IMR-90 (cell line): ENCODE results near the gene ARHGEF2. TPM values are rescaled to one million over a fixed set of nuclear protein-coding genes. Genes with fewer than 3 reads are reported as not detected.

Experiments used
- ATAC-seq: fragments of 200-7000 bp; cut with Tn5 transposase; 2 replicates; pipeline ENCODE4 v1.9.1; 2020; ENCODE audit warnings: low read depth, mild to moderate bottlenecking, moderate library complexity
- BruUV-seq: library from RNA; stranded (reverse); fragments of 400-500 nt; replicated peaks from 2 replicates; lab custom pipeline; 2021; lab: Mats Ljungman, UMichigan
- CTCF ChIA-PET: fragments of 300-600 bp; formaldehyde crosslinking; extraction: SDS; loops from one replicate; lab custom pipeline; 2021; ENCODE audit warnings: antibody characterized with exemption; lab: Yijun Ruan, JAX
- POLR2A ChIA-PET: fragments of 300-600 bp; sonication (Branson Sonifier 250); formaldehyde crosslinking; loops from one replicate; lab custom pipeline; 2022; ENCODE audit warnings: antibody characterized with exemption; ENCODE audit not compliant: unreplicated experiment; lab: Charles Lee
- DNase-seq: peaks from one replicate; pipeline ENCODE4 v3.0.0; 2013
- H2AFZ ChIP-seq: replicated peaks from 2 replicates; pipeline ENCODE3; 2013; ENCODE audit warnings: low read length, mild to moderate bottlenecking; ENCODE audit not compliant: poor library complexity
- H2AK5ac ChIP-seq: 2 replicates; pipeline ENCODE4 v1.6.1; 2013; ENCODE audit warnings: low read depth, low read length, inconsistent platforms
- H2AK9ac ChIP-seq: replicated peaks from 2 replicates; pipeline ENCODE3; 2013; ENCODE audit warnings: mild to moderate bottlenecking, low read depth, low read length, moderate library complexity; ENCODE audit not compliant: poor library complexity
- H2BK120ac ChIP-seq: 2 replicates; pipeline ENCODE4 v1.6.1; 2013; ENCODE audit warnings: low read depth, low read length, inconsistent platforms
- H2BK15ac ChIP-seq: 3 replicates; pipeline ENCODE4 v1.6.1; 2013; ENCODE audit warnings: low read depth, low read length, inconsistent platforms
- H2BK20ac ChIP-seq: 2 replicates; pipeline ENCODE4 v1.6.1; 2013; ENCODE audit warnings: low read depth, mild to moderate bottlenecking, inconsistent platforms, low read length, moderate library complexity
- H2BK5ac ChIP-seq: 2 replicates; pipeline ENCODE4 v1.6.1; 2013; ENCODE audit warnings: mild to moderate bottlenecking, low read depth, low read length, inconsistent platforms; ENCODE audit not compliant: poor library complexity, severe bottlenecking
- H3K14ac ChIP-seq: replicated peaks from 2 replicates; pipeline ENCODE4 v1.6.1; 2013; ENCODE audit warnings: low read depth, low read length, inconsistent platforms
- H3K18ac ChIP-seq: 2 replicates; pipeline ENCODE4 v1.6.1; 2013; ENCODE audit warnings: low read depth, low read length, control low read depth
- H3K23ac ChIP-seq: 2 replicates; pipeline ENCODE4 v1.6.1; 2013; ENCODE audit warnings: low read depth, low read length, inconsistent platforms
- H3K27ac ChIP-seq: 2 replicates; pipeline ENCODE4 v1.5.1; 2013; ENCODE audit warnings: mild to moderate bottlenecking, control low read depth, low read length; ENCODE audit not compliant: insufficient read depth
- H3K27me3 ChIP-seq: 2 replicates; pipeline ENCODE4 v1.6.1; 2013; ENCODE audit warnings: low read length; ENCODE audit not compliant: control insufficient read depth, insufficient read depth
- H3K36me3 ChIP-seq: 2 replicates; pipeline ENCODE4 v1.6.1; 2013; ENCODE audit warnings: low read length, mixed read lengths; ENCODE audit not compliant: control insufficient read depth, insufficient read depth
- H3K4ac ChIP-seq: 2 replicates; pipeline ENCODE4 v1.6.1; 2013; ENCODE audit warnings: low read depth, low read length, inconsistent platforms
- H3K4me1 ChIP-seq: 2 replicates; pipeline ENCODE4 v1.6.1; 2013; ENCODE audit warnings: low read length, mixed read lengths; ENCODE audit not compliant: control insufficient read depth, insufficient read depth
- H3K4me2 ChIP-seq: 2 replicates; pipeline ENCODE4 v1.6.1; 2013; ENCODE audit warnings: low read depth, mild to moderate bottlenecking, control low read depth, low read length, moderate library complexity
- H3K4me3 ChIP-seq: 2 replicates; pipeline ENCODE4 v1.5.1; 2013; ENCODE audit warnings: low read depth, mild to moderate bottlenecking, control low read depth, low read length, moderate library complexity; ENCODE audit not compliant: insufficient read depth
- H3K56ac ChIP-seq: 2 replicates; pipeline ENCODE4 v1.6.1; 2013; ENCODE audit warnings: low read length, inconsistent platforms; ENCODE audit not compliant: insufficient read depth; ENCODE audit errors: extremely low read depth
- H3K79me1 ChIP-seq, 2 experiments: 2 replicates each; pipeline ENCODE4 v1.6.1; 2013; ENCODE audit warnings: low read length in 2 of 2, inconsistent platforms in 1 of 2, low read depth in 1 of 2
- H3K9ac ChIP-seq: 2 replicates; pipeline ENCODE4 v1.6.1; 2013; ENCODE audit warnings: low read depth, low read length, control low read depth
- H3K9me1 ChIP-seq: 2 replicates; pipeline ENCODE4 v1.6.1; 2013; ENCODE audit warnings: low read length, inconsistent platforms; ENCODE audit not compliant: insufficient read depth
- H3K9me3 ChIP-seq: 2 replicates; pipeline ENCODE4 v1.6.1; 2013; ENCODE audit warnings: low read length; ENCODE audit not compliant: control insufficient read depth, insufficient read depth
- H4K20me1 ChIP-seq: 2 replicates; pipeline ENCODE4 v1.6.1; 2013; ENCODE audit warnings: low read length, inconsistent platforms; ENCODE audit not compliant: insufficient read depth
- H4K5ac ChIP-seq: 2 replicates; pipeline ENCODE4 v1.6.1; 2013; ENCODE audit warnings: mild to moderate bottlenecking, low read depth, low read length, control low read depth
- H4K8ac ChIP-seq, 2 experiments: 2 replicates each; pipeline ENCODE4 v1.6.1; 2013; ENCODE audit warnings: low read depth in 2 of 2, low read length in 2 of 2, control low read depth in 1 of 2, inconsistent platforms in 1 of 2
- H4K91ac ChIP-seq: 2 replicates; pipeline ENCODE4 v1.6.1; 2013; ENCODE audit warnings: low read depth, low read length, inconsistent platforms; ENCODE audit not compliant: insufficient read depth
- CEBPB ChIP-seq: IDR thresholded peaks from 2 replicates; pipeline ENCODE4 v1.6.1; 2012; ENCODE audit warnings: low read depth, low read length, improper control_type of control experiment
- CTCF ChIP-seq: conservative IDR thresholded peaks from 2 replicates; pipeline ENCODE4 v1.5.1; 2012; ENCODE audit warnings: mild to moderate bottlenecking, low read depth, low read length, improper control_type of control experiment
- ELK1 ChIP-seq: fragments of 150-350 bp; IDR thresholded peaks from 2 replicates; pipeline ENCODE4 v1.6.1; 2016; ENCODE audit warnings: low read depth, mild to moderate bottlenecking, low read length, moderate library complexity, borderline replicate concordance
- FOS ChIP-seq: fragments of 150-350 bp; IDR thresholded peaks from 2 replicates; pipeline ENCODE4 v1.6.1; 2016; ENCODE audit warnings: low read depth, low read length
- MAFK ChIP-seq: IDR thresholded peaks from 2 replicates; pipeline ENCODE4 v1.6.1; 2012; ENCODE audit warnings: low read depth, low read length, improper control_type of control experiment
- MXI1 ChIP-seq: IDR thresholded peaks from 2 replicates; pipeline ENCODE4 v1.6.1; 2012; ENCODE audit warnings: low read depth, mild to moderate bottlenecking, low read length, moderate library complexity, borderline replicate concordance
- POLR2A ChIP-seq: IDR thresholded peaks from 2 replicates; pipeline ENCODE4 v1.6.1; 2012; ENCODE audit warnings: mild to moderate bottlenecking, low read depth, low read length
- RAD21 ChIP-seq: IDR thresholded peaks from 2 replicates; pipeline ENCODE4 v1.6.1; 2012; ENCODE audit warnings: low read length, improper control_type of control experiment
- RFX5 ChIP-seq: IDR thresholded peaks from 2 replicates; pipeline ENCODE4 v1.8.0; 2012; ENCODE audit warnings: low read depth, mild to moderate bottlenecking, low read length, moderate library complexity
- SMC3 ChIP-seq: fragments of 150-350 bp; IDR thresholded peaks from 2 replicates; pipeline ENCODE4 v1.6.1; 2016; ENCODE audit warnings: low read depth, mild to moderate bottlenecking, antibody characterized with exemption, low read length, moderate library complexity
- USF2 ChIP-seq: fragments of 150-350 bp; IDR thresholded peaks from 2 replicates; pipeline ENCODE4 v1.6.1; 2017; ENCODE audit warnings: mild to moderate bottlenecking, antibody characterized with exemption, low read length, low read depth
- WGBS, 2 experiments: methylation state at CpG; one replicate each; pipeline versions ENCODE4 v1.1.5 to v1.1.7; 2013; ENCODE audit warnings: missing lambda C conversion rate in 2 of 2; ENCODE audit not compliant: insufficient read length in 1 of 2; ENCODE audit errors: extremely low coverage in 2 of 2; 5-methylcytosine and 5-hydroxymethylcytosine counted together
- dilution Hi-C: fragments of 300-500 bp; cut with HindIII; formaldehyde crosslinking; loops from one replicate; pipeline ENCODE4 v1.14.3; 2018; ENCODE audit warnings: low sequenced_read_pairs; ENCODE audit not compliant: unreplicated experiment
- in situ Hi-C: fragments of 300-500 bp; cut with MboI; formaldehyde crosslinking; loops from 3 replicates; pipeline ENCODE4 v1.14.3; 2019; ENCODE audit warnings: low sequenced_read_pairs, inconsistent platforms, mixed read lengths
- intact Hi-C: fragments of 100-400 bp; cut with micrococcal nuclease; formaldehyde crosslinking; loops from 2 replicates; pipeline ENCODE4 v1.10.0; 2022
- polyA plus RNA-seq, 3 experiments: library from polyadenylated mRNA; depleted of rRNA; stranded (reverse); fragments of >200 nt; gene quantifications; 2 replicates each; pipeline ENCODE4 v1.2.3, GENCODE V29; 2012; ENCODE audit warnings: low replicate concordance in 1 of 3
- total RNA-seq: library from RNA; depleted of rRNA; stranded (reverse); fragments of >200 nt; gene quantifications from 2 replicates; pipeline ENCODE4 v1.2.3, GENCODE V29; 2012

ARHGEF2 gene
- total and polyA plus RNA-seq, 2 of the 4 experiments (the other 2 are of a cell fraction), result 91.8 to 117 TPM

- no peak overlapping the region for H3K4ac ChIP-seq
- H2AFZ ChIP-seq, result no peak overlapping the region
- H4K5ac ChIP-seq, result no peak overlapping the region
- intact Hi-C loops (no loop called here), dilution Hi-C loops (no loop called here), in situ Hi-C loops (no loop called here)
- no peaks in the 10 kb centered on the region for H3K36me3 ChIP-seq
- H3K9ac ChIP-seq, result no peak overlapping the region
- H3K27me3 ChIP-seq, result no peaks in the 10 kb centered on the region
- no peak overlapping the region for H3K18ac ChIP-seq
- H3K9me3 ChIP-seq, result no peaks in the 10 kb centered on the region
- WGBS, 2 experiments, result no CpG with 5 or more reads among the region's 3 CpGs
- H2BK20ac ChIP-seq, result no peak overlapping the region
- H4K8ac ChIP-seq, result no peak overlapping the region
- peak overlapping the region; percentile 15; the same call in 1 of the 2 replicates for H2AK5ac ChIP-seq
- H3K4me1 ChIP-seq, result peaks cover 8% of the 10 kb centered on the region
- no peak overlapping the region for H3K4me2 ChIP-seq
- ATAC-seq (no peak), DNase-seq (no peak)
- no peak overlapping the region for H3K4me3 ChIP-seq
- BruUV-seq, result no TSS peak
- no peaks in the 10 kb centered on the region for H3K9me1 ChIP-seq
- H3K23ac ChIP-seq, result no peak overlapping the region; the same call in 1 of the 2 replicates
- no peak overlapping the region for H3K27ac ChIP-seq
- ChIA-PET CTCF (interaction anchor here (0.6 kb wide), 1 partner anchor 32 kb away, joined by 3 read pairs; no protein-coding TSS in a partner anchor), POLR2A (no interaction called here)
- peak overlapping the region; percentile 28; the same call in 1 of the 2 replicates for H3K56ac ChIP-seq
- no peak overlapping the region for H2BK120ac ChIP-seq
- peak overlapping the region; percentile 65 for H2AK9ac ChIP-seq
- peaks cover 0 to 7% of the 10 kb centered on the region in 2 experiments; a peak in 1 of 4 replicates for H3K79me1 ChIP-seq
- TF ChIP-seq MAFK (no peak), CEBPB (no peak), CTCF (no peak), RAD21 (no peak), FOS (no peak), RFX5 (no peak), SMC3 (no peak), MXI1 (no peak), ELK1 (no peak), POLR2A (no peak), USF2 (no peak)
- H3K14ac ChIP-seq, result no peak overlapping the region
- H4K91ac ChIP-seq, result no peak overlapping the region
- no peak overlapping the region for H2BK5ac ChIP-seq
- H4K20me1 ChIP-seq, result no peaks in the 10 kb centered on the region
- H2BK15ac ChIP-seq, result no peak overlapping the region
Observed at GRCh38 chr1:155993595-155993994, 15.2 kb upstream of the ARHGEF2 start.
